ENCODE measurements around the gene PLA1A.
A peak's percentile ranks its signal among the peaks of the same experiment; 100 is the strongest.
"Not testable (repeated sequence)": the region's sequence is repeated elsewhere in the genome, so short reads cannot be mapped to it uniquely, and the experiment has no call there.

Gene PLA1A

GRCh38 chr3:119669906-119670570, 72.4 kb downstream of the PLA1A start:
- no peak for DNase-seq

- no peak for DNase-seq
Measured at GRCh38 chr3:119672776-119673175, 75.1 kb downstream of the PLA1A start.

- no peak for DNase-seq
Measured at GRCh38 chr3:119673875-119674274, 76.2 kb downstream of the PLA1A start.

- DNase-seq, result no peak
Measured at GRCh38 chr3:119675188-119675874, 77.6 kb downstream of the PLA1A start.

- DNase-seq, result no peak
Measured at GRCh38 chr3:119676020-119676419, 78.3 kb downstream of the PLA1A start.

- DNase-seq, result peak; percentile 87
Measured at GRCh38 chr3:119676771-119677640, 79.3 kb downstream of the PLA1A start, which contains the start of gene COX17. COX17 (minus strand) TSS chr3:119677406; CDS start chr3:119677310, 96 bp downstream.

- no peak for DNase-seq
Measured at GRCh38 chr3:119677641-119677934, 79.9 kb downstream of the PLA1A start.

- not testable (repeated sequence) for DNase-seq
Measured at GRCh38 chr3:119678209-119678608, 80.5 kb downstream of the PLA1A start.
